Activated CD4-positive, alpha-beta T cell treated with anti-CD3 and anti-CD28 coated beads, Interleukin-2, Interleukin-4, amounts not matched to agents 100 ng/mL and 50 ng/mL, durations not matched to agents 16 hours and 8 hours (primary cell): ENCODE measurements around the gene ACR.
A peak's percentile ranks its signal among the peaks of the same experiment; 100 is the strongest.
"Not testable (repeated sequence)": the region's sequence is repeated elsewhere in the genome, so short reads cannot be mapped to it uniquely, and the experiment has no call there.

Experiments
- DNase-seq: peaks from one replicate; pipeline ENCODE4 v3.0.0-alpha.2; 2020; ENCODE audit warnings: low spot score

ACR gene

DNA sequence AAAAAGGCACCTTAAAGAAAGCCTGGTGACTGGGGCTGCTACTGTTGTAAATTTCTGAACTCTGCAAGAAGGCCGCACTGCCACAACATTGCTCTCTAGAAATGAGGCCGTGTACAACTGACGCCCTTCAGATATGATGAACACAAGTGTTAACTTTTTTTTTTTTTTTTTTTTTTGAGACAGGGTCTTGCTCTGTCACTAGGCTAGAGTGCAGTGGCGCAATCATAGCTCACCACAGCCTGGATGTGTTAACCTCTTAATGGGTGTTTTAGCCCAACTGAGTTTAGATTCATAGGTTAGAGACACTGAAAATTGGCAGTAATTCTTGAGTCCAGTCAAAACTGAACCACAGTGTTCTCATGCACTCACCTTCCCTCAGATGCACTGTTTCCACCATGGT is 42.2 kb downstream of the ACR start:
- DNase-seq, result peak; percentile 71

DNA sequence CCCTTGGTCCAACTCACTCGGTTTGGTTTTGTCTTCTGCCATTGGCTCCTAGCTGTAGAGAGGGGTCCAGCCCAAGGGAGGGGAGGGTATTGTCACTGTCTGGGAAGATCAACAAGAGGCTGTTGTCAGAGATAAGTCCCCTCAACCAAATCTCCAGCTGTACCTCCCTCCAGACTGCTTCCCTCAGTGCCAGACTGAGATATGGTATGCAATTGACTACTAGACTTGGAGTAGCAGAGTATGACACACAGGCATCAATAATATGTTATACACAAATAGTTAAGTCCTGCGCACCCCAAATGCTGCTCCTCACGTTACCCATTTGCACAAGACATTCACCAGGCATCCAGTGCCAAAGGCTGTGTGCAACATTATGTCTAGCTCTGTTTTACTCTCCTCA is 44.2 kb downstream of the ACR start:
- not testable (repeated sequence) for DNase-seq

DNA sequence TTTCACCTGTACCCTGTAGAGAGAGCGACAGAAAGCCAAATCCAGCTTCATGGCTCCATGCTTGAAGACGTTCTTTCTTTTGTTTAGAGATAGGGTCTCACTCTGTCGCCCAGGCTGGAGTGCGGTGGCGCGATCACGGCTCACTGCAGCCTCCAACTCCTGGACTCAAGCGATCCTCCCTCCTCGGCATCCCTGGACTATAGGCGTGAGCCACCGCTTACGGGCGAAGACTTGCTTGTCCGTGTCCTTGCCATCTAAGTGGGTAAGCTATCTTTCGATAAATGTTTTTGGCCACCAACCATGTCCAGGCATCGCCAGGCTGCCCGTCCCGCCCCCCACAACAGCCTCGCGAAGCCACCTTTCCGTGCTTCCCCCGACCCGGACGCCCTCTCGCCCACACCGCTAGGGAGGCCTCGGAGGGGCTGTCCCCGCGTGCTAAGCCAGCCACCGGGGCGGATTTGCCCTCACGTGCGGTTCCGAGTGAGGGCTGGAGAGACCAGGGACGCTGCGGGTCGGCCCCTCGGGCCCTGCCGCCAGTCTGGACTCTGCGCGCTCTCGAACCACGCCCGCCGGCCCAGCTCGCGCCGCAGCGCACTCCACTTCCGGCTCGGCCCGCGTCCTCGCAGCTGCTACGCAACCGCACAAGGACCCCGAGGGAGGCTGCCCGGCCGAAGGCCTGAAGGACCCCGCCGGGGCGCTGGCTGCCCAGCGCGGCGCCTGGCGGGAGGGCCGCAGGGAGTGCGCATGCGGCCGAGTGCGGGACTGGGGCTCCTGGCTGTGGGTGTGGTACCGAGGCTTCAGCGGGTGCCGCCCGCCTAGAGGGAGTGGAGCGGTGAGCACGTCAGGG is 45.3 kb downstream of the ACR start, which contains the start of gene RABL2B:
Gene RABL2B (minus strand): TSS at position 604 of the 847 bp plus-strand sequence. CDS start 1,342 bp downstream, outside the sequence.
- DNase-seq, result peak; percentile 89

DNA sequence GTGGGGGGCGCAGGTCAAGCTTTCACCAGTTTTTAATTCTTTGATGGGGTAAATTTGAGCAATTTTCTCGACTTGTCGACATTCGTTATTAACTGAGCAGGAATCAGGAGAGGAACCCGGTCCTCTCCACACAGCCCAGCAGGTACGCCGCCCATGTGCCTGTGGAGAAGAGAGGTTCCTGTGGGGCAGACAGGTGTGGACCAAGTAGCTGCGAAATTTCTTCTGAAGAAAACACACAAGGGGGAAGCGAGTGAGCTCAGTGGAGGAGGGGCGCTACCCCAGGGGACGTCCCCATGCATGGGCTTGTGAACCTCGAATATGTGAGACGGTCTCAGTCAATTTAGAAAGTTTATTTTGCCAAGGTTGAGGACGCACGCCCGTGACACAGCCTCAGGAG is 45.9 kb downstream of the ACR start:
- not testable (repeated sequence) for DNase-seq

DNA sequence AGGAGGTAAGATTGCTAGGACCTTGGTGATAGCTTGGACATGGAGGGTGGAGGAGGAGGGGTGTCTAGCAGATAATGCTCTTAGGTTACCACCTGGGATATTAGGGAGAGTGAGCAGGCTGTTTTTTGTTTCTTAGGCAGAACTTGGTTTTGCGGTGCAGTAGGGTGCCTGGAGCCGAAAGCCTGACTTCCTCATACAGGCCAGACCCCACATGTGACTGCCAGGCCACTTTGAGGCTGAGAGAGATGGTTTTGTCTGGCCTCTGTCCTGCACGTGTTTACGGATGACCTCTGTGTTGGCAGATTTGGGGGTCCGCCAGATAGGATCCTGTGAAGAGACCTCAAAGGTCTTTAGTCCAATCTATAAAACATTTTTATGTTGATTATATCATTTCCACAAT is 47.3 kb downstream of the ACR start:
- not testable (repeated sequence) for DNase-seq

DNA sequence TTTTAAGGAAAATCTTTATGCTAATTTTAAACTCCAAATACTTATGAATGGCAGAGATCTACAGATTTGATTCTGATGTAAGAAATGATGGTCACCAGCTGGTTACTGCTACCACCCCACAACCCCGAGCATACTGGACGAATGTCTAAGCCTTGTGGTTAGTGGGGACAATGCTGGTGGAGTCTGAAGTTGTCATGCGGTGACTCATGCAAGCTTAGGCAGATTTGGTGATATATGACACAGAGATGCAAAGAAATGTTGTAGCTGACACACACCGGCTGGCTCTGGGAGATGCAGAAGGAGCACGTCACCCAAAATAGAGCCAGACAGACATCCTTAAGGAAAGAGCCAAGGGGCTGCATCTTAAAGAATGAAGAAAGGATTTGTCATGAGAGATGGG is 48.9 kb downstream of the ACR start:
- peak; percentile 20 for DNase-seq
